ENCODE measurements around the gene TAF15.
A peak's percentile ranks its signal among the peaks of the same experiment; 100 is the strongest.

The TAF15 gene

DNA sequence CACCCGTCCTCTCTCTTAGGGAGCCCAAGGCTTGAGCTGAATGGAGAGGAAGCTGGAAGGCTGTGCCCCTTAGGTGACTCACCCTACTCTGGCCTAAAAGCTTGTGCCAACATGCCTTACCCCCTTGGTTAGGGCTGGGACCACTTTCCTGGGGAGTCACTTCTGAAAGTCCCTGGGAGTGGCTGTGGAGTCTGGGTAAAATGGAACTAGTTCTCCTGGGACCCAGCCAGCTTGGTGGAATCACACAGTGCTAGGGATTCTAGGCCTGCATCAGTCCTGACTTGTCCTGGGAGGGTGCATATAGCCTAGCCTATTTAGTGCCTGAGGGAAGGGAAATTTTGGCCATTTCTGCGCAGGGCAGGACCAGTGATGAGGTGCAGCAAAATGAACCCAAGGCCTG is 24.4 kb upstream of the TAF15 start:
- peak; percentile 91 for DNase-seq (ENCODE audit: low read depth, low spot score)
- peak overlapping the region; percentile 84 for H3K27ac ChIP-seq

- DNase-seq (ENCODE audit: low read depth, low spot score): no peak
- peak overlapping the region; percentile 84 for H3K27ac ChIP-seq
These were observed 22.3 kb upstream of the TAF15 start for GRCh38 chr17:35786941-35787432.

- peak overlapping the region; percentile 84 for H3K27ac ChIP-seq
- peak; percentile 85 for DNase-seq (ENCODE audit: low read depth, low spot score)
These were observed 20.6 kb upstream of the TAF15 start for GRCh38 chr17:35788477-35789368.

DNA sequence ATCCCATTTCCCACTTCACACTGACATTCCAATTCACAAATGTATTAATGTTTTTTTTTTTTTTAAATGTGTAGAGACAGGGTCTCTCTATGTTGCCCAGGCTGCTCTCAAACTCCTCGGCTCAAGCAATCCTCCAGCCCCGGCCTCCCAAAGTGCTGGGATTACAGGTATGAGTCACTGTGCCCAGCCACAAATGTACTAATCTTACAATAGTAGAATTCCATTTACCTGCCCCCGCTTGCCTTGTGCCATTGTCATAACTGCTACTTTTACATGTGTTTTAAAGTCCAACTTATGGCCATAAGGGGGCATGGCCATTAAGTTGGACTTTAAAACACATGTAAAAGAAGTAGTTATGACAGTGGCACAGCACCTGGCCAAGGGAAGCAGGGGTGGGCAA is 18.4 kb upstream of the TAF15 start:
- peak overlapping the region; percentile 84 for H3K27ac ChIP-seq
- no peak for DNase-seq (ENCODE audit: low read depth, low spot score)

DNA sequence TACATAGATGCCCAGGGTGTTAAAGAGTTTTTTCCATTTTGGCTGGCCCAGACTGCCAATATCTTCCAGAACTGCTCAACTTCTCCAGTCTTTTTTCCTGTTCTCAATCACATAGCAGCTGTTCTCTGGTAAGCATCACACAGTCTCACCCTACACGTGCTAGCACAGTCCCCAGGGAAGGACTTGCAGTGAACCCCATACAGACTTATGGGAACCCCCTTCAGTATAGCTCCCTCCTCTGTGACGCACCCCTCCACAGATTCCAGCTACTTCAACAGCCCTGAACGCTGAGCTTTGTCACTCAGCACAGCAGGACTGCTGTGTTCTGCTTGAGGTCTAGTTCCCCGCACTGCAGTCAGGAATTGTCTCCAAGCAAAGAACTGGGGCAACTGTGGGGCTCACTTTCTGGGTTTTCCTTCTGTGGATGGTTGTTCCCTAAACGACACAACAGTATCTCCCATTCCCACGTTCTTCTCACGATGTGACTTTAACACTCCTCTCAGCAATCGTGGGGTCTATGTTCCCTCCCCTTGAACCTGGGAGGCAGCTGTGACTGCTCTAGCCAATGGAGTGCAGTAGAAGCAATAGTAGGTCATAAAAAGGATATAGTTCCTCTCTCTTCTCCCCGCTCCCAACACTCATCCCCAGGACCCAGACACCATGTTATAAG is 17.5 kb upstream of the TAF15 start:
- no peak for DNase-seq (ENCODE audit: low read depth, low spot score)
- no peak overlapping the region for H3K27ac ChIP-seq

DNA sequence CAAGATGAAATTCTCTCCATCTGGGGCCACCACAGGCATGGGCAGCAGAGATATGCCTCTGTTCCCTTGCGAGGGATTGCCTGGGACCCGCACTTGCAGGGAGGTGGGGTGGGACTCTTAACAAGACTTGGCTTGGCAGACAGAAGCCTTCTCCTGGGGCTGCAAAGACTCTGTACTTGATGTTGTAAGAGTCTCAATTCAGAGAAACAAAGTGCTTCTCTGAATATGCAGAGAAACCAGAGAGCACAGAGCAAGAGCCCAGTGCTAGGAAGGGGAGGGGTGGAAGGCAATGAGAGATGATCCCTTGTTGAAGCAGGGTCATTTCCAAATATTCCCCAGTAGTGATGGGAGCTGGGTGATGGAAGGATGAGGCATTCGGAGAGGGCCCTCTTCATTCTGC is 16.0 kb upstream of the TAF15 start:
- DNase-seq (ENCODE audit: low read depth, low spot score): no peak
- H3K27ac ChIP-seq: no peak overlapping the region

DNA sequence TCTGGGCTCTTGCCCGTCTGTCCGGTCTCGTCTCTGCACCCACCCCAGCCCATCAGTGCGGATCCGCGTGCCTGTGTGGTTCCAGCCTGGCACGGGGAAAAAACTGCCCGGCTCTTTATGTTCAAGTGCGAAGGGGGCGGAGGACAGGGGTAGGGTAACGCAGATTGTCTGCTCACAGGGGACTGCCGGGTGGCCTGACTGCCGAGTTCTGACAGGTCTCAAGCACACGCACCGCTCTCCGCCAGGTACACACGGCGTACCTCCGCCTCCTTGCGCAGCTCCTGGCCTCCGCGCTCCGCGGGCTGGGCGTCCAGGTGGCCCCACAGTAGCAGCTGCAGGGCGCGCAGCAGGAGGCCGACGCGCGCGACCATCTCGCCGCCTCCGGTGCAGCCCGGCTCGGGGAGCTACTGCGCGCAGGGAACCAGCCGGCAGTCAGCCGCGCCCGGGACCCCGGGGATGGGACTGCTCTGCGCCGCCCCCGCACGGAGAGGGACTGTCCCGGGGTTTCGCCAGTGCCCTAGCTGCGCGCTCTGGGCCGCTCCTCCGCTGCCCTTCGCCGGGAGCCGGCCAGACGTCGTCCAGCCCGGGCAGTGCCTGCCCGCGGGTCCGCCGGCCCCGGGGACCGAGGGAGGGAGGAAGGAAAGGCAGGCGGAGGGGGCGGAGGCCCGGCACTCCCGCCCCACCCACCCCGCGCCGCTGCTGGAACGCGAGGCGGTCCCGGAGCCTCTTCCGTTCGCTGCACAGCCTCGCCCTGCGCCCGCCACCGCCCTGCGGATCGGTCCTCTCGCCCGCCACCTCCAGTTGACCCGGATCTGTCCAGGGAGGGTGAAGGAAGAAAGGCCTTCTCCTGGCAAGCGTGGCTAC is 14.0 kb upstream of the TAF15 start, which contains the start of gene MMP28:
MMP28 (minus strand) TSS at position 635 of the 864 bp plus-strand sequence; CDS start at position 371, 264 bp downstream.
- DNase-seq (ENCODE audit: low read depth, low spot score): no peak
- H3K27ac ChIP-seq: peak within 1 kb of the TSS; percentile 52

- no peak for DNase-seq (ENCODE audit: low read depth, low spot score)
- peak overlapping the region; percentile 52 for H3K27ac ChIP-seq
These were observed 13.4 kb upstream of the TAF15 start for GRCh38 chr17:35795871-35796265.

DNA sequence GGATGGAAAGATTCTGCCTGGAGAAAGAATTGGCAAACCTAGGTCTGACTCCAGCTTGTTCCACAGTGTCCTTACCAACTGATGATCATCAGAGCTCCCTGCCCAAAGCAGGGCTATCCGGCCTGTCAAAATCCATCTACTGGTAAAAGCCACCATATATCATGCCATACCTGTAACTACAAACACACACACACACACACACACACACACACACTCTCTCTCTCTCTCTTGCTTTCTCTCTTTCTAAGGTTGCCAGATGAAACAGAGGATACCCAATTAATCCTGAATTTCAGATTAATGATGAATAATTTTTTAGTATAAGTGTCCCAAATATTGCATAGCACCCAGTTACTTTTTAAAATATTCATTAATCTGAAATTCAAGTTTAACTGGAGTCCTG is 12.3 kb upstream of the TAF15 start:
- H3K27ac ChIP-seq: no peak overlapping the region
- DNase-seq (ENCODE audit: low read depth, low spot score): no peak

- no peak for DNase-seq (ENCODE audit: low read depth, low spot score)
These were observed 11.9 kb upstream of the TAF15 start for GRCh38 chr17:35797370-35797769.

DNA sequence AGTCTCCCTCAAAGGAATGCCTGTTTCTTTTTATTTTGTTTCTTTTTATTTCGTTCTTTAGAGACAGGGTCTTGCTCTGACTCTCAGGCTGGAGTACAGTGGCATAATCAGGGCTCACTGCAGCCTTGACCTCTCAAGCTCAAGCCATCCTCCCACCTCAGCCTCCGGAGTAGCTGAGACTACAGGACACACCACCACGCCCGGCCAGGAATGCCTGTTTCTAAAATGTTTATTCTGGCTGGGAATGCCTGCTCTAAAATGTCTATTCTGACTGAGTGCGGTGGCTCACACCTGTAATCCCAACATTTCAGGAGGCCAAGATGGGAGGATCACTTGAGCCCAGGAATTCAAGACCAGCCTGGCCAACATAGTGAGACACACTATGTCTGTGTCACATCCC is 11.4 kb upstream of the TAF15 start:
- DNase-seq (ENCODE audit: low read depth, low spot score): no peak
- no peak overlapping the region for H3K27ac ChIP-seq

More at GRCh38 chr17:35797370-35797769, 11.9 kb upstream of the TAF15 start:
- no peak overlapping the region for H3K27ac ChIP-seq

DNA sequence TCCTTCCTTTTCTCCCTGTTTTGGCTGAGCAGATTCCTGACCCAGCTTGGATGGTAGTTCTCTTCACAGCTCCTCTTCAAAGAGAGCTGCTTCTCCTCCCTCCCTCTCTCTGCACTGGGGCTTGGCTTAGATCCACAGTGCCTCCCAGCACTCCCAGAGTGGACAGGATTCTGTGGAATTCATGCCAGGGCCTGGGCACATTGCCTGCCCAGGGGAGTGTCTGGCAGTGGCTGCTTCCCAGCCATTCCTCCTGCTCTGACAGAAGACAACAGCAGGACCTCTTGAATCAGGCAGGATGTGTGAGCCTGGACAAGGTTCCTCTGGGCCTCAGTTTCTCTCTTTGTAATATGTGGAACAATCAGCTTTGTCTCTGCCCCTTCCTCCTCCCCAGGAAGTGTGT is 9.3 kb upstream of the TAF15 start:
- no peak overlapping the region for H3K27ac ChIP-seq
- no peak for DNase-seq (ENCODE audit: low read depth, low spot score)

GRCh38 chr17:35801583-35802224 is 7.6 kb upstream of the TAF15 start:
- no peak for DNase-seq (ENCODE audit: low read depth, low spot score)

GRCh38 chr17:35804658-35805192 is 4.6 kb upstream of the TAF15 start:
- no peak overlapping the region for H3K27ac ChIP-seq
- DNase-seq (ENCODE audit: low read depth, low spot score): peak; percentile 60

More at GRCh38 chr17:35801583-35802224, 7.6 kb upstream of the TAF15 start:
- H3K27ac ChIP-seq: no peak overlapping the region

DNA sequence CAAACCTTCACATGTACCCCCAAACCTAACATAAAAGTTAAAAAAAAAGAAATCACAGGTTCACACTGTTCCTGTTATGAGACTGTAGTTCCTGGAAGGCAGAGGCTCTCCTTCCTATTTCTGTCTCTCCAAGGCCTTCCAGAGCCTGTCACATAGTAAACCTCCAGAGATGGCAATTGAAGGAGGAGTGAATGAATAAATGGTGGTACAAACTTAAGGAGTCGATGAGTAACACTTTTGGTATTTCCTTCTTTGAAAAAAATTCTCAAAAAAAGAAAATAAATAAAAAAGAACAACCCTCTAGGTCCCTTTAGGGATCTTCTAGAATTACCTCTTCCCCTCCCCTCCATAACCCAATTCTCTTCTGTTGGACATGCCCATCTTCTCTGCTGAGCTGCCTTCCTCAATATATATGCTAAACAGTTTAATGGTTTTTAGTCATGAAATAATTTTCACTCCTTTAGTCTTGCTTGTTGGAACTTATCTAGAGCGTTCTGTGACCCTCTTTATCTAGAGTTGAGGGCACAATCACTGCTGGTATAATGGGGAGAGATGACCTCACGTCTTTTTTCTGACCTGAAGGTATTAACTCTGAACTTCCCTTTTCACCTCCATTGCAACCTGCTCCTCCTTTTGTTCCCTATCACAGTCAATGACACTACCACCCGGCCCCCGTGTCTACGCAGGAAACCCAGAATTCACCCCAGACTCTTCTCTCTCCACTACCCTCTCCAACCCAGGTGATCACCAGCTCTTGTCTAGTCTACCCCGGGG is 1.7 kb upstream of the TAF15 start:
- DNase-seq (ENCODE audit: low read depth, low spot score): no peak
- H3K27ac ChIP-seq: peak overlapping the region; percentile 90

DNA sequence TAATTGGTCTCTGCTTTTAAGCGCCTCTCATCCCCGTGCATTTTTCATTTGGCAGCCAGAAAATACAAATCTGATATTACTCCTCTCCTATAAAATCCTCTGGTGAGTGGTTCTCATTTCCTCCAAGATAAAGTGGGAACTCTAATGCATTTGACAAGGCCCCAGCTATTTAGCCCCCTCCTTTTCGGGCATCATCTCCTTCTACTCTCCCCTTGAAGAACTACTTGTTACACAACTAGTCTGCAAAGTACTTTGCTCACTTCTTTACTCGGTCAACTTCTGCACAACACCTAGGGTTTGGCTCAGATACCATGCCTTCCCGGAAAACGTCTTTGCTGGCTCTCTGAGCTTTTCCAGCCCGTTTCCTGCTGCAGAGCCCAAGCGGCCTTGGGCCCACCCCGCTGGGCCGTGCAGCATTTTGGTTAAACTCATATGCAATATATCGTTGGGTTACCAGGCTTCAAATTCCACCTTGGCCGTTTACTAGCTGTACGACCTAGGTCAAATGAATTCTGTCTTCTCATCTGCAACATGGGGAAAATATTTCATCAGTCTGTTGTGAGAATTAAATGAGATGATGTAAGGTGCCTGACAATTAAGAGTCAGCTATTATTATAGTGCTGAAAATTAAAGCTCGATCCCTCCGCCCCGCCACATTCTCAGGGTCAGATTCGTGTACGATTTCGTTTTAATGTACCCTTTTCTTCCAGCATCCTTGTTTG is 883 bp upstream of the TAF15 start:
- DNase-seq (ENCODE audit: low read depth, low spot score): no peak

GRCh38 chr17:35809855-35810461 is 674 bp downstream of the TAF15 start:
- DNase-seq (ENCODE audit: low read depth, low spot score): no peak
- peak overlapping the region; percentile 90 for H3K27ac ChIP-seq

More for the DNA sequence above, 883 bp upstream of the TAF15 start:
- H3K27ac ChIP-seq: peak overlapping the region; percentile 90

- no peak overlapping the region for H3K27ac ChIP-seq
- no peak for DNase-seq (ENCODE audit: low read depth, low spot score)
These were observed 2.5 kb downstream of the TAF15 start for GRCh38 chr17:35811759-35812158.
